ENCODE measurements around the gene EPO.
A peak's percentile ranks its signal among the peaks of the same experiment; 100 is the strongest.
"Not testable (repeated sequence)": the region's sequence is repeated elsewhere in the genome, so short reads cannot be mapped to it uniquely, and the experiment has no call there.

The EPO gene

GRCh38 chr7:100689230-100690135 lies 30.8 kb upstream of the EPO start:
- Histone ChIP-seq H3K4me1 (ENCODE audit: control insufficient read depth, insufficient read depth, low read length, poor library complexity, severe bottlenecking) (peaks cover 27% of the 10 kb centered on the region), H3K4me3 (ENCODE audit: extremely low read depth, insufficient read depth, low read length, poor library complexity, severe bottlenecking) (no peak overlapping the region), H3K36me3 (ENCODE audit: control insufficient read depth, insufficient read depth, low read length) (peaks cover 63% of the 10 kb centered on the region), H3K9me3 (ENCODE audit: control insufficient read depth, low read length) (no peaks in the 10 kb centered on the region), H3K27ac (ENCODE audit: low read depth, low read length, severe bottlenecking) (no peak overlapping the region)
- WGBS, 2 experiments (ENCODE audit: insufficient coverage in 2 of 2), result 89 to 94% methylated on average over 16 to 17 of the region's 18 CpGs

GRCh38 chr7:100691676-100692577 lies 28.3 kb upstream of the EPO start:
- peaks cover 39% of the 10 kb centered on the region for H3K36me3 ChIP-seq (ENCODE audit: control insufficient read depth, insufficient read depth, low read length)
- H3K4me3 ChIP-seq (ENCODE audit: extremely low read depth, insufficient read depth, low read length, poor library complexity, severe bottlenecking), result peak overlapping the region; percentile 86
- H3K9me3 ChIP-seq (ENCODE audit: control insufficient read depth, low read length), result no peaks in the 10 kb centered on the region
- 19 to 31% methylated on average over 17 to 19 of the region's 28 CpGs for WGBS, 2 experiments (ENCODE audit: insufficient coverage in 2 of 2)
- peak overlapping the region; percentile 43 for H3K27ac ChIP-seq (ENCODE audit: low read depth, low read length, severe bottlenecking)
- H3K4me1 ChIP-seq (ENCODE audit: control insufficient read depth, insufficient read depth, low read length, poor library complexity, severe bottlenecking), result peaks cover 27% of the 10 kb centered on the region

GRCh38 chr7:100692578-100692961 lies 27.7 kb upstream of the EPO start:
- Histone ChIP-seq H3K9me3 (ENCODE audit: control insufficient read depth, low read length) (no peaks in the 10 kb centered on the region), H3K4me1 (ENCODE audit: control insufficient read depth, insufficient read depth, low read length, poor library complexity, severe bottlenecking) (peaks cover 26% of the 10 kb centered on the region), H3K36me3 (ENCODE audit: control insufficient read depth, insufficient read depth, low read length) (peaks cover 32% of the 10 kb centered on the region), H3K4me3 (ENCODE audit: extremely low read depth, insufficient read depth, low read length, poor library complexity, severe bottlenecking) (peak overlapping the region; percentile 86), H3K27ac (ENCODE audit: low read depth, low read length, severe bottlenecking) (no peak overlapping the region)
- WGBS, 2 experiments (ENCODE audit: insufficient coverage in 2 of 2), result 71% methylated on average over 3 of the region's 6 CpGs

- Histone ChIP-seq H3K4me3 (ENCODE audit: extremely low read depth, insufficient read depth, low read length, poor library complexity, severe bottlenecking) (peak overlapping the region; percentile 86), H3K36me3 (ENCODE audit: control insufficient read depth, insufficient read depth, low read length) (peaks cover 24% of the 10 kb centered on the region), H3K4me1 (ENCODE audit: control insufficient read depth, insufficient read depth, low read length, poor library complexity, severe bottlenecking) (peaks cover 22% of the 10 kb centered on the region), H3K27ac (ENCODE audit: low read depth, low read length, severe bottlenecking) (peak overlapping the region; percentile 29), H3K9me3 (ENCODE audit: control insufficient read depth, low read length) (no peaks in the 10 kb centered on the region)
- WGBS, 2 experiments (ENCODE audit: insufficient coverage in 2 of 2), result 0% methylated on average over 24 to 78 of the region's 81 CpGs
Observed at GRCh38 chr7:100693312-100694097, 26.8 kb upstream of the EPO start.

GRCh38 chr7:100694098-100694745 lies 26.0 kb upstream of the EPO start, which contains the start of gene GIGYF1:
TSS of gene GIGYF1 (minus strand) at chr7:100694250. CDS start at chr7:100688238, 6,012 bp downstream.
- H3K27ac ChIP-seq (ENCODE audit: low read depth, low read length, severe bottlenecking), result peak within 1 kb of the TSS; percentile 29
- peaks cover 18% of the 10 kb centered on the region for H3K36me3 ChIP-seq (ENCODE audit: control insufficient read depth, insufficient read depth, low read length)
- 1% methylated on average over 14 to 20 of the region's 102 CpGs for WGBS, 2 experiments (ENCODE audit: insufficient coverage in 2 of 2)
- H3K9me3 ChIP-seq (ENCODE audit: control insufficient read depth, low read length), result no peaks in the 10 kb centered on the region
- peak within 1 kb of the TSS; percentile 86 for H3K4me3 ChIP-seq (ENCODE audit: extremely low read depth, insufficient read depth, low read length, poor library complexity, severe bottlenecking)
- H3K4me1 ChIP-seq (ENCODE audit: control insufficient read depth, insufficient read depth, low read length, poor library complexity, severe bottlenecking), result peaks cover 22% of the 10 kb centered on the region

GRCh38 chr7:100696123-100696521 lies 24.1 kb upstream of the EPO start:
- Histone ChIP-seq H3K36me3 (ENCODE audit: control insufficient read depth, insufficient read depth, low read length) (peaks cover 2% of the 10 kb centered on the region), H3K27ac (ENCODE audit: low read depth, low read length, severe bottlenecking) (no peak overlapping the region), H3K4me3 (ENCODE audit: extremely low read depth, insufficient read depth, low read length, poor library complexity, severe bottlenecking) (no peak overlapping the region), H3K4me1 (ENCODE audit: control insufficient read depth, insufficient read depth, low read length, poor library complexity, severe bottlenecking) (peaks cover 16% of the 10 kb centered on the region), H3K9me3 (ENCODE audit: control insufficient read depth, low read length) (no peaks in the 10 kb centered on the region)
- 90 to 95% methylated on average over 2 to 4 of the region's 6 CpGs for WGBS, 2 experiments (ENCODE audit: insufficient coverage in 2 of 2)

GRCh38 chr7:100699018-100699417 lies 21.2 kb upstream of the EPO start:
- WGBS, 2 experiments (ENCODE audit: insufficient coverage in 2 of 2), result 88 to 95% methylated on average over 5 of the region's 6 CpGs
- Histone ChIP-seq H3K4me3 (ENCODE audit: extremely low read depth, insufficient read depth, low read length, poor library complexity, severe bottlenecking) (no peak overlapping the region), H3K36me3 (ENCODE audit: control insufficient read depth, insufficient read depth, low read length) (no peaks in the 10 kb centered on the region), H3K9me3 (ENCODE audit: control insufficient read depth, low read length) (no peaks in the 10 kb centered on the region), H3K4me1 (ENCODE audit: control insufficient read depth, insufficient read depth, low read length, poor library complexity, severe bottlenecking) (no peaks in the 10 kb centered on the region), H3K27ac (ENCODE audit: low read depth, low read length, severe bottlenecking) (no peak overlapping the region)

GRCh38 chr7:100701089-100701488 lies 19.2 kb upstream of the EPO start:
- 91 to 96% methylated on average over 3 of the region's 3 CpGs for WGBS, 2 experiments (ENCODE audit: insufficient coverage in 2 of 2)
- H3K27ac ChIP-seq (ENCODE audit: low read depth, low read length, severe bottlenecking); H3K9me3 ChIP-seq (ENCODE audit: control insufficient read depth, low read length); H3K36me3 ChIP-seq (ENCODE audit: control insufficient read depth, insufficient read depth, low read length); H3K4me1 ChIP-seq (ENCODE audit: control insufficient read depth, insufficient read depth, low read length, poor library complexity, severe bottlenecking); H3K4me3 ChIP-seq (ENCODE audit: extremely low read depth, insufficient read depth, low read length, poor library complexity, severe bottlenecking): not testable (repeated sequence)

GRCh38 chr7:100705320-100705752 lies 14.9 kb upstream of the EPO start:
- H3K9me3 ChIP-seq (ENCODE audit: control insufficient read depth, low read length), result no peaks in the 10 kb centered on the region
- H3K27ac ChIP-seq (ENCODE audit: low read depth, low read length, severe bottlenecking), result peak overlapping the region; percentile 95
- H3K4me1 ChIP-seq (ENCODE audit: control insufficient read depth, insufficient read depth, low read length, poor library complexity, severe bottlenecking), result peaks cover 10% of the 10 kb centered on the region
- peak overlapping the region; percentile 97 for H3K4me3 ChIP-seq (ENCODE audit: extremely low read depth, insufficient read depth, low read length, poor library complexity, severe bottlenecking)
- peaks cover 22% of the 10 kb centered on the region for H3K36me3 ChIP-seq (ENCODE audit: control insufficient read depth, insufficient read depth, low read length)
- WGBS, 2 experiments (ENCODE audit: insufficient coverage in 2 of 2), result 0 to 1% methylated on average over 19 to 25 of the region's 25 CpGs
